SH-SY5Y (cell line): ENCODE data around the gene COBL.

Experiments used
- GATA2 ChIP-seq: IDR thresholded peaks from 2 replicates; pipeline ENCODE4 v1.6.1; 2011; ENCODE audit warnings: mild to moderate bottlenecking, low read depth, low read length
- GATA3 ChIP-seq: IDR thresholded peaks from 2 replicates; pipeline ENCODE4 v1.6.1; 2011; ENCODE audit warnings: low read depth, mild to moderate bottlenecking, low read length, moderate library complexity

DNA sequence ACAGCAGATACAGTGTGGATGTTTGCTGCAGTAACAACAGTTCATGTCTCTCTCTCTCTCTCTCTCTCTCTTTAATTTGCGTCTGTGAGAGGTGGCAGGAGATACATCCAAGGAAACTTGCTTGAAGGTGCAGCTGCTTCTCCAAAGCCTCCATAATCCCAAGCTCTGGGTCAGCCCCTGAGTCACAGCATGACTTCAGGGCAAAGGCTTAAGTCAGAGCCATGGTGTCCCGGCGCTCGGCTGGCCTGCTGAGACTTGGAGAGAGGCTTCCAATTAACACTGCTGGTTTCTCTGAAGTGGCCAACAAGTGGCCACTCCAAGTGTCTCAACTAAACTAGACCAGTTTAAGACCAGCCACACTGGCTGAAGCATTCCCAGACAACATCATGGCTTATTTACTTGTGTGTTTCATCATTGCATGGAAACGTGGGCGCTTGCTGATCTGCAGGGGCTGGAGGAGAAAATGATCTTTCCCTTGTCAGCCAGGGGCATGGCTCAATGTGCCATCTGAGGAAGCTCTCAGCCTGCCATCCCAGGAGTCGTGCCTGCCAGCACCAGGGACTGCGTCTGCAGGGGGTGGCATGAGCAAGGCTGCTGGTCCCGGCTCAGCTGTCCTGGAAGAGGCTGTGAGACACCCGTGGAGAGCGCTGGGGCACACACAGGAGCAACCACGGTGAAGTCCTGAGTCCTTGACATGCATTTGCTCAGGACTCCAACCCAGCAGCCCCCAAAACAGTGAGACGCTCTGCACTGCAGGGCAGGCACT lies 254.2 kb downstream of the COBL start:
- TF ChIP-seq GATA2 = no peak
- TF ChIP-seq GATA3 = no peak
